GM12872 (cell line): ENCODE data around the gene SRP9.

ENCODE experiments used
- CTCF ChIP-seq: IDR thresholded peaks from 3 replicates; pipeline ENCODE4 v1.5.1; 2011; ENCODE audit warnings: low read depth, mild to moderate bottlenecking, low read length, moderate library complexity; ENCODE audit not compliant: insufficient read depth

Gene SRP9

GRCh38 chr1:225738763-225739162, 38.9 kb upstream of the SRP9 start:
- no peak for TF ChIP-seq CTCF

GRCh38 chr1:225739542-225740107, 38.0 kb upstream of the SRP9 start:
- no peak for TF ChIP-seq CTCF

GRCh38 chr1:225744745-225745144, 32.9 kb upstream of the SRP9 start:
- TF ChIP-seq CTCF, result no peak

- no peak for TF ChIP-seq CTCF
Measured at GRCh38 chr1:225745273-225745672, 32.4 kb upstream of the SRP9 start.

- TF ChIP-seq CTCF, result no peak
Measured at GRCh38 chr1:225746361-225747179, 31.1 kb upstream of the SRP9 start.

GRCh38 chr1:225747566-225747965, 30.1 kb upstream of the SRP9 start:
- no peak for TF ChIP-seq CTCF

- TF ChIP-seq CTCF, result no peak
Measured at GRCh38 chr1:225748529-225748928, 29.1 kb upstream of the SRP9 start.
